Measurements from ENCODE around the gene FOXO3. TPM values are rescaled to one million over a fixed set of nuclear protein-coding genes. Genes with fewer than 3 reads are reported as not detected.

FOXO3 gene
- total and polyA plus RNA-seq, 11 donors, result 11.6 to 87.9 (median 38.7) TPM

GRCh38 chr6:108697561-108698161 is 136.9 kb downstream of the FOXO3 start:
- peak overlapping the region in 8 of 12 donors; percentile 18 to 84 (median 41) for H3K27ac ChIP-seq
- ATAC-seq (peak; percentile 2 to 46 (median 22)), DNase-seq (peak in 1 of 5 donors; percentile 56)
- H3K27me3 ChIP-seq, result no peaks in the 10 kb centered on the region
- H3K36me3 ChIP-seq, result peaks cover 0 to 5% (median 0%) of the 10 kb centered on the region in 9 donors
- no peak overlapping the region for H3K4me3 ChIP-seq
- TF ChIP-seq CTCF (IDR thresholded peaks at IDR 0.05) (no peak), POLR2A (IDR thresholded peaks at IDR 0.05) (no peak)
- intact Hi-C loops (cut with DNase I), result loop anchor here in 1 of 10 donors (10.0 kb wide), 1 partner anchor 87 kb away; no protein-coding TSS in a partner anchor
- WGBS, 4 donors, result 65 to 85% (median 75%) methylated on average over 15 of the region's 15 CpGs
- peaks cover 0 to 35% (median 28%) of the 10 kb centered on the region in 12 donors for H3K4me1 ChIP-seq
- peaks cover 0 to 18% (median 13%) of the 10 kb centered on the region in 12 donors for H3K9me3 ChIP-seq

- ATAC-seq (peak in 1 of 4 donors; percentile 5), DNase-seq (no peak)
- 79 to 92% (median 91%) methylated on average over 11 of the region's 11 CpGs for WGBS, 4 donors
- intact Hi-C loops (cut with DNase I), result loop anchor here in 1 of 10 donors (10.0 kb wide), 1 partner anchor 86 kb away; no protein-coding TSS in a partner anchor
- Histone ChIP-seq H3K27ac (peak overlapping the region in 10 of 12 donors; percentile 21 to 84 (median 74)), H3K4me3 (no peak overlapping the region), H3K27me3 (no peaks in the 10 kb centered on the region), H3K36me3 (peaks cover 0 to 5% (median 0%) of the 10 kb centered on the region in 9 donors), H3K4me1 (peaks cover 0 to 35% (median 26%) of the 10 kb centered on the region in 12 donors), H3K9me3 (peaks cover 0 to 28% (median 18%) of the 10 kb centered on the region in 12 donors)
- TF ChIP-seq CTCF (IDR thresholded peaks at IDR 0.05) (no peak), POLR2A (IDR thresholded peaks at IDR 0.05) (no peak)
These were observed 138.0 kb downstream of the FOXO3 start for GRCh38 chr6:108698593-108699289.

- DNase-seq (peak in 4 of 5 donors; percentile 56 to 77 (median 65)), ATAC-seq (peak; percentile 18 to 77 (median 69))
- Histone ChIP-seq H3K27me3 (no peaks in the 10 kb centered on the region), H3K4me1 (peaks cover 0 to 35% (median 26%) of the 10 kb centered on the region in 12 donors), H3K27ac (peak overlapping the region; percentile 17 to 84 (median 70)), H3K9me3 (peaks cover 0 to 29% (median 18%) of the 10 kb centered on the region in 12 donors), H3K4me3 (no peak overlapping the region), H3K36me3 (peaks cover 0 to 5% (median 0%) of the 10 kb centered on the region in 9 donors)
- TF ChIP-seq POLR2A (IDR thresholded peaks at IDR 0.05), result no peak
- no peak for TF ChIP-seq CTCF (IDR thresholded peaks at IDR 0.05)
- intact Hi-C loops (cut with DNase I), result loop anchor here in 1 of 10 donors (10.0 kb wide), 1 partner anchor 85 kb away; no protein-coding TSS in a partner anchor
- WGBS, 4 donors, result 27 to 37% (median 33%) methylated on average over 17 of the region's 17 CpGs
These were observed 138.7 kb downstream of the FOXO3 start for GRCh38 chr6:108699290-108700041.

Data from heart left ventricle (tissue), 16 donors.